ENCODE measurements around the gene GNPTAB.

Gene GNPTAB

GRCh38 chr12:101761350-101761749 is 69.4 kb downstream of the GNPTAB start:
- no peak for TF ChIP-seq CTCF (IDR thresholded peaks at IDR 0.05)

GRCh38 chr12:101759396-101760047 is 71.2 kb downstream of the GNPTAB start:
- TF ChIP-seq CTCF (IDR thresholded peaks at IDR 0.05), result peak; percentile 71

GRCh38 chr12:101750152-101750551 is 80.6 kb downstream of the GNPTAB start:
- TF ChIP-seq CTCF (IDR thresholded peaks at IDR 0.05), result no peak

GRCh38 chr12:101749657-101750056 is 81.1 kb downstream of the GNPTAB start:
- no peak for TF ChIP-seq CTCF (IDR thresholded peaks at IDR 0.05)

GRCh38 chr12:101748907-101749306 is 81.9 kb downstream of the GNPTAB start:
- TF ChIP-seq CTCF (IDR thresholded peaks at IDR 0.05), result no peak

- TF ChIP-seq CTCF (IDR thresholded peaks at IDR 0.05), result no peak
Measured at GRCh38 chr12:101747697-101748096, 83.1 kb downstream of the GNPTAB start.

GRCh38 chr12:101746661-101747060 is 84.1 kb downstream of the GNPTAB start:
- no peak for TF ChIP-seq CTCF (IDR thresholded peaks at IDR 0.05)

- TF ChIP-seq CTCF (IDR thresholded peaks at IDR 0.05), result no peak
Measured at GRCh38 chr12:101746196-101746595, 84.6 kb downstream of the GNPTAB start.
